ENCODE measurements around the gene RCN1. TPM values are rescaled to one million over a fixed set of nuclear protein-coding genes. Genes with fewer than 3 reads are reported as not detected.

Gene RCN1
- total RNA-seq, 1 experiment from 2014 or later, result 186 TPM

GRCh38 chr11:32071811-32072210 is 19.1 kb upstream of the RCN1 start:
- H3K27ac Mint-ChIP-seq (ENCODE audit: unreplicated experiment), result no peak overlapping the region
- intact Hi-C loops (cut with micrococcal nuclease; ENCODE audit: unreplicated experiment), result no loop called here
- CTCF ChIA-PET, result interaction anchor here (1.1 to 1.6 kb wide), 2 partner anchors 19 to 20 kb away, joined by 3 to 6 read pairs; partner anchors contain the start of gene RCN1
- H3K27me3 Mint-ChIP-seq (ENCODE audit: unreplicated experiment), result peaks cover 81% of the 10 kb centered on the region
- peaks cover 20% of the 10 kb centered on the region for H3K4me1 Mint-ChIP-seq (ENCODE audit: low read depth, unreplicated experiment)
- DNase-seq, result peak; percentile 60
- H3K4me3 Mint-ChIP-seq (ENCODE audit: low read depth, unreplicated experiment), result no peak overlapping the region
- TF ChIP-seq CTCF (IDR thresholded peaks at IDR 0.05; ENCODE audit: unreplicated experiment), result peak; percentile 51
- H3K36me3 Mint-ChIP-seq (ENCODE audit: insufficient read depth, unreplicated experiment), result no peaks in the 10 kb centered on the region
- BruUV-seq (replicated peaks), result no TSS peak
- H3K9me3 Mint-ChIP-seq (ENCODE audit: low read depth, unreplicated experiment), result peaks cover 4% of the 10 kb centered on the region

DNA sequence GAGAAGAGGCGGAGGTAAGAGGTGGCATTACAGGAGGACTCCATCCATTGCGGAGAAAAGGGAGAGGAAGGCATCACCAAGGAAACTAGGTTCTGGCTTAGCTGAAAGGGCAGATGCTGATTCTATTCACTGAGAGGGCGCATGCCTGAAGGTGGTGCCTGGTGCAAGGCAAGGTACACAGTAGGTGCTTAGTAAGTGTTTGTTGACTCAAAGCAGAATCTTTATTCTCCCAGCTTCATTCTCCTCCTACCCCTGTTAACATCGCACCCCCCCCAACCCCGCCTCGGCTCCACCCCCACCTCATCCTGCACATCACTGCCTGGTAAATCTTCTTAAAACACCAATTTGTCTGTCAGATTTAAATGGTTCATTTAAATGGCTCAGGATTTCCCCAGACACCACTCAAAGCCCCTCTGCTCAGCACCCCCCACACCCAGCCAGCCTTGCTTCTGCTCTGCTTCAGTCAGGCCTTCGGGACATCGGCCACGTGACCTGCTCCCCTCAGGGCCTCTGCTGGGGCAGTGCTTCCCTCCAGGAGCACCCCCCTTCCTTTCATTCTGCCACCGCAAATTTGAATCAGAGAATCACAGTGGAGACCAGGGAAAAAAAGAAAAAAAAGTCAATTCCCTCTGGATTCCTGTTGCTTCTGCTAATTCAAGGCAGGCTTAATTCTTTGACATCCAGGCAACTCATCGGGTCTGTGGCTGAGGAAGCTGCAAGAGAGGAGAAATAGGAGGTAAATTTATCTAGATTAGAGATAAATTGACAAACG is 17.8 kb upstream of the RCN1 start:
- Mint-ChIP-seq H3K36me3 (ENCODE audit: insufficient read depth, unreplicated experiment) (no peaks in the 10 kb centered on the region), H3K4me3 (ENCODE audit: low read depth, unreplicated experiment) (no peak overlapping the region), H3K4me1 (ENCODE audit: low read depth, unreplicated experiment) (peaks cover 20% of the 10 kb centered on the region), H3K9me3 (ENCODE audit: low read depth, unreplicated experiment) (peaks cover 9% of the 10 kb centered on the region), H3K27me3 (ENCODE audit: unreplicated experiment) (peaks cover 79% of the 10 kb centered on the region), H3K27ac (ENCODE audit: unreplicated experiment) (no peak overlapping the region)
- no peak for TF ChIP-seq CTCF (IDR thresholded peaks at IDR 0.05; ENCODE audit: unreplicated experiment)
- intact Hi-C loops (cut with micrococcal nuclease; ENCODE audit: unreplicated experiment), result no loop called here
- CTCF ChIA-PET, result interaction anchor here (0.6 to 1.6 kb wide), 2 partner anchors 21 to 151 kb away, joined by 3 to 6 read pairs; no protein-coding TSS in a partner anchor
- DNase-seq, result no peak
- BruUV-seq (replicated peaks), result no TSS peak

- no peak for TF ChIP-seq CTCF (IDR thresholded peaks at IDR 0.05; ENCODE audit: unreplicated experiment)
- intact Hi-C loops (cut with micrococcal nuclease; ENCODE audit: unreplicated experiment), result no loop called here
- peaks cover 9% of the 10 kb centered on the region for H3K9me3 Mint-ChIP-seq (ENCODE audit: low read depth, unreplicated experiment)
- no peaks in the 10 kb centered on the region for H3K36me3 Mint-ChIP-seq (ENCODE audit: insufficient read depth, unreplicated experiment)
- H3K27ac Mint-ChIP-seq (ENCODE audit: unreplicated experiment), result no peak overlapping the region
- no TSS peak for BruUV-seq (replicated peaks)
- H3K4me3 Mint-ChIP-seq (ENCODE audit: low read depth, unreplicated experiment), result no peak overlapping the region
- DNase-seq, result no peak
- peaks cover 20% of the 10 kb centered on the region for H3K4me1 Mint-ChIP-seq (ENCODE audit: low read depth, unreplicated experiment)
- CTCF ChIA-PET, result interaction anchor here (0.6 kb wide), 1 partner anchor 151 kb away, joined by 3 read pairs; no protein-coding TSS in a partner anchor
- H3K27me3 Mint-ChIP-seq (ENCODE audit: unreplicated experiment), result peaks cover 74% of the 10 kb centered on the region
Observed at GRCh38 chr11:32073644-32074026, 17.2 kb upstream of the RCN1 start.

DNA sequence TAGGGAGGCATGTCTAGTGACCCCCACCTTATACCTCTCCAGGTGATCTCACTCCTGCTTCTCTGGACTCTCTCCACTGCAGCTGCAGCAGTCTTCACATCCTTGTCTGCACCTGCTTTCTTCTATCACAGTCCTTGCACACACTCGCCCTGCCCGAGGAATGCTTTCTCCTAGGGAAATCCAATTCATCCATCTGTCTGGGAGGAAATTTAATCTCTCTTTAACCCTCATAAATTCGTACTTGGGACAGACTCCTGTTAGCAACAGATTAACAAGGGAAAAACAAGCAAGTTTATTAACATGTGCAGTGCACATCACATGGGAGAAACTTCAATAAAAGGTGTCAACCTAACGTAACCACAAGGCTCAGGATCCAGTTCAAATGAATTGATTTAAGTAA is 11.3 kb upstream of the RCN1 start:
- Mint-ChIP-seq H3K27me3 (ENCODE audit: unreplicated experiment) (peaks cover 27% of the 10 kb centered on the region), H3K36me3 (ENCODE audit: insufficient read depth, unreplicated experiment) (no peaks in the 10 kb centered on the region), H3K9me3 (ENCODE audit: low read depth, unreplicated experiment) (peaks cover 9% of the 10 kb centered on the region), H3K27ac (ENCODE audit: unreplicated experiment) (no peak overlapping the region), H3K4me1 (ENCODE audit: low read depth, unreplicated experiment) (peaks cover 10% of the 10 kb centered on the region), H3K4me3 (ENCODE audit: low read depth, unreplicated experiment) (no peak overlapping the region)
- no peak for DNase-seq
- no TSS peak for BruUV-seq (replicated peaks)
- TF ChIP-seq CTCF (IDR thresholded peaks at IDR 0.05; ENCODE audit: unreplicated experiment), result no peak
- intact Hi-C loops (cut with micrococcal nuclease; ENCODE audit: unreplicated experiment), result no loop called here
- CTCF ChIA-PET, result no interaction called here

Measured in Calu3 (cell line).